Stimulated activated CD4-positive, alpha-beta T cell treated with anti-CD3 and anti-CD28 coated beads, Interleukin-4, amount 100 ng/mL, for 48 hours (primary cell): Measurements from ENCODE around the gene SAMD4B.
"Not testable (repeated sequence)": the region's sequence is repeated elsewhere in the genome, so short reads cannot be mapped to it uniquely, and the experiment has no call there.

ENCODE experiments used
- DNase-seq, 2 donors: peaks; one replicate each; pipeline ENCODE4 v3.0.0-alpha.2; 2020; ENCODE audit warnings: low read depth in 2 of 2

The SAMD4B gene, protein sequence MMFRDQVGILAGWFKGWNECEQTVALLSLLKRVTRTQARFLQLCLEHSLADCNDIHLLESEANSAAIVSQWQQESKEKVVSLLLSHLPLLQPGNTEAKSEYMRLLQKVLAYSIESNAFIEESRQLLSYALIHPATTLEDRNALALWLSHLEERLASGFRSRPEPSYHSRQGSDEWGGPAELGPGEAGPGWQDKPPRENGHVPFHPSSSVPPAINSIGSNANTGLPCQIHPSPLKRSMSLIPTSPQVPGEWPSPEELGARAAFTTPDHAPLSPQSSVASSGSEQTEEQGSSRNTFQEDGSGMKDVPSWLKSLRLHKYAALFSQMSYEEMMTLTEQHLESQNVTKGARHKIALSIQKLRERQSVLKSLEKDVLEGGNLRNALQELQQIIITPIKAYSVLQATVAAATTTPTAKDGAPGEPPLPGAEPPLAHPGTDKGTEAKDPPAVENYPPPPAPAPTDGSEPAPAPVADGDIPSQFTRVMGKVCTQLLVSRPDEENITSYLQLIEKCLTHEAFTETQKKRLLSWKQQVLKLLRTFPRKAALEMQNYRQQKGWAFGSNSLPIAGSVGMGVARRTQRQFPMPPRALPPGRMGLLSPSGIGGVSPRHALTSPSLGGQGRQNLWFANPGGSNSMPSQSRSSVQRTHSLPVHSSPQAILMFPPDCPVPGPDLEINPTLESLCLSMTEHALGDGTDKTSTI

GRCh38 chr19:39341719-39342604, at the start of gene SAMD4B:
Gene SAMD4B, plus strand, starts transcription at chr19:39342421. Its CDS starts 14,473 bp downstream, at chr19:39356894.
- peak; percentile 98 to 99 for DNase-seq

DNA sequence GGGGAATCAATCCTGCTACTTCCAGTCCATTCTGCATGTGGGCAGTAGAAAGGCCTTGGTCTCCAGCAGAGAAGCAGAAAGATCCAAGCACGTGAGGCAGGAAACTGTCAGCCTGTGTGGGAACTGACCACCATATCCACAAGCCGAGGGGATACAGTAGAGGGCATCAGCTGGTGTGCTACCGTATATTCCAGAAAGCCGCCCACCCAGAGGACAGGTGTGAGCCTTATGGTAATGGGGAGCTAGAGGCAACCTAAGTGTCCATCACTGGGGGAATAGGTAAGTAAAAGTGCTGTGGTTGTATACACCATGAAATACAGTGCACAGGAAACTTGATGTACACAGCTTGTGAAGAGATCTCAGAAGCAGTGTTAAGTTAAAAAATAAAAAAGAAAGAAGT, 48.8 kb upstream of the SAMD4B start:
- DNase-seq: no peak

DNA sequence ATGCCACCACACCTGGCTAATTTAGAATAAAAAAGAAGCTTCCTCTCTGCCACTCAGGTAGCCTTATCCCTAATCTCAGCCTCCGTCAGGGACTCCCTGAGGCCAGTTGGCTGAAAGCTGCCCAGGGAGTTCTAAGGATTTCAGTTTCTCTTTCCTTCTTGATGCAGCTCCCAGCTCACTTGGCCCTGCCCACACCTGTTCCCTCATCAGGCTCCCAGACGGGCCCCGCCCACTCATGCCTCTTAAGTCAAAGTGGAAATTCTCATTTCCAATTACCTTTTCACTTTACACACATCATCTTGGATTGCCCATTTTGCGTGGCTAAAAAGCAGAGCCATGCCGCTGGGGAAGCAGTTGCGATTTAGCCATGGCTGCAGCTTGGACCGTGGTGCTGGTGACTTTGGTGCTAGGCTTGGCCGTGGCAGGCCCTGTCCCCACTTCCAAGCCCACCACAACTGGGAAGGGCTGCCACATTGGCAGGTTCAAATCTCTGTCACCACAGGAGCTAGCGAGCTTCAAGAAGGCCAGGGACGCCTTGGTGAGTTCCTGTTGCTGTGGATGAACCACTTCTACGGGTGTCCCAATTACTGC, 46.1 kb upstream of the SAMD4B start, which contains the start of gene IFNL1:
IFNL1 (plus strand) TSS at position 353 of the 591 bp plus-strand sequence; CDS start at position 368, 15 bp downstream.
- DNase-seq: no peak

GRCh38 chr19:39296906-39297305, 45.3 kb upstream of the SAMD4B start:
- no peak for DNase-seq

- peak; percentile 13 to 22 for DNase-seq
These were observed 44.1 kb upstream of the SAMD4B start for GRCh38 chr19:39297931-39298634.

DNA sequence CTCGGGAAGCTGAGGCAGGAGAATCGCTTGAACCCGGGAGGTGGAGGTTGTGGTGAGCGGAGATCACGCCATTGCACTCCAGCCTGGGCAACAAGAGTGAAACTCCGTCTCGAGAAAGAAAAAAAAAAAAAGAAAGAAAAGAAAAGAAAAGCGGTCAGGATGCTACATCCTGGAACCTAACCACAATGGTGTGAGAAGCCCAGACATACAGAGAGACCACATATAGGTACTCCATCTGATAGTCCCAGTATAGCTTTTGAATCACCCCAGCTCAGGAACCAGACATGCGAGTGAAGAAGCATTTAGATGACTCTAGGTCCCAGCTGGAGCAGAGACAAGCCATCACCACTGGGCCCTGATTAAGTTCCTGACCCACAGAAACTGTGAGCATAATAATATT, 42.8 kb upstream of the SAMD4B start:
- no peak for DNase-seq

DNA sequence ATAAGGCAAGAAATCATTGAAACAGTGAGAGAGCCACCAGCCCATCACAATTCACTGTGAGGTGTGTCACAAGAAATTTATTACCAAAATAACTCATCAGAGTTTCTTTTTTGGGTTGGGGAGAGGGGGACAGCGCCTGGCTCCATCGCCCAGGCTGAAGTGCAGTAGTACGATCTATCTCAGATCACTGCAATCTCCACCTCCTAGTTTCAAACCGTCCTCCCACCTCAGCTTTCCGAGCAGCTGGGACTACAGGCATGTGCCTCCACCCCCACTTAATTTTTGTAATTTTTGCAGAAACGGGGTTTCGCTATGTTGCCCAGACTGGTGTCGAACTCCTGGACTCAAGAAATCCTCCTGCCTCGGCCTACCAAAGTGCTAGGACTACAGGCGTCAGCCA, 42.4 kb upstream of the SAMD4B start:
- DNase-seq: no peak

GRCh38 chr19:39301021-39301420, 41.2 kb upstream of the SAMD4B start:
- no peak for DNase-seq

DNA sequence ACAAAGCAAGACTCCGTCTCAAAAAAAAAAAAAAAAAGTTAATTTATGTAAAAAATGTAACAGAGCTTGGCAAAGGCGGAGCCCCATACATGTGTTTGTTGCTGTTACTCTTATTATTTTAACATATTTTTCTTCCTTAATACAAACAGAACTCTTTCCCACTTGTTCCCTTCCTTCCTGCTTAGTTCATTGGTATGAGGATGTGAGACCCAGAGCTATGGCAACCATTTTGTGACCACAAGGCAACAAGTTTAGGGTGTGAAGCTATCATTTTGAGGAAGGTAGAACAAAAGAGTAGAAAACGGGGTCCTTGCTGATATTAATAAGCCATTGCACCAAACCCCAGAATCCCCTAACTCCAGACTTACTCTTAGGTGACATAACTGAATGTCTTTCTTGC, 40.7 kb upstream of the SAMD4B start:
- no peak for DNase-seq

GRCh38 chr19:39303373-39304184, 38.6 kb upstream of the SAMD4B start:
- DNase-seq: no peak

- no peak for DNase-seq
These were observed 38.1 kb upstream of the SAMD4B start for GRCh38 chr19:39304185-39304513.

DNA sequence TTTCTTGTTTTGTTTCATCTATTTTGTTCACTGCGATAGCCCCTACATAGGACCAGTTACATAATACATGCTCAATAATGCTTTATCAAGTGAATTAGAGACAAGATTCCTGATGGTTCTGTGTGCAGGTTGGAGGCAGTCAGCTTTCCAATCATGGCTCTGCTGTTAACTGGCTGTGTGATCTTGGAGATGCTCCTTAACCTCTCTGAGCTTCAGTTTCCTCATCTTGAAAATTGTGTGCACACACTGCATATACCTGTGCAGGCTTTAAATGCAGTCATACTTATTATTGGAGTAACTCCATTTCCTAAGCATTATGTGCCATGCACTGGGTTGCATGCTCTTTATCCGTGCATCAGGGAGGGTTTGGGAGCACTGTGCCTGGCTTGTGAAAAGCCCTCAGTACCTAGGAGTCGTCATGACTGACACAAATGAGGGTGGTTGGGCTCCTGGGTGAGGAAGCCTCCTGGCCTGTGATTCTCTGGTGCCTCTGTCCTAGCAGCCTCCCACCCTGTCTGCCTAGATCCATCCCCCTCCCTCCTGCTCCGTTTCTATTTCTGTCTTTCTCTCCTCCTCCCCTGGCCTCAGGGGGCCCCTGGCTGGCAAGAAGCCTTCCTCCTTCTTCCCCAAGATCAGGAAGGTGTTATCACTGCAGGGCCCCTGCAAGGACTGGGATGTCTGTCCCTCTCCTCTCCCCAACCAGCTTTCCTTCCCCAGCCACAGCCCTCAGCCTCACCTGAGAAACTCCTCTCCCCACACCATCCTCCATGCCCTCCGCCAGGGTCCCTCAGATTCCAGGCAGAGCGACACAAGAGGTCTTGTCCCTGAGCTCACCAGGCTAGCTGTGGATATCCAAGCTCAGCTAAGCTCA, 37.3 kb upstream of the SAMD4B start:
- no peak for DNase-seq

- no peak for DNase-seq
These were observed 36.1 kb upstream of the SAMD4B start for GRCh38 chr19:39306075-39306474.

- no peak for DNase-seq
These were observed 35.0 kb upstream of the SAMD4B start for GRCh38 chr19:39307046-39307821.

- DNase-seq: no peak
These were observed 34.2 kb upstream of the SAMD4B start for GRCh38 chr19:39307822-39308530.

DNA sequence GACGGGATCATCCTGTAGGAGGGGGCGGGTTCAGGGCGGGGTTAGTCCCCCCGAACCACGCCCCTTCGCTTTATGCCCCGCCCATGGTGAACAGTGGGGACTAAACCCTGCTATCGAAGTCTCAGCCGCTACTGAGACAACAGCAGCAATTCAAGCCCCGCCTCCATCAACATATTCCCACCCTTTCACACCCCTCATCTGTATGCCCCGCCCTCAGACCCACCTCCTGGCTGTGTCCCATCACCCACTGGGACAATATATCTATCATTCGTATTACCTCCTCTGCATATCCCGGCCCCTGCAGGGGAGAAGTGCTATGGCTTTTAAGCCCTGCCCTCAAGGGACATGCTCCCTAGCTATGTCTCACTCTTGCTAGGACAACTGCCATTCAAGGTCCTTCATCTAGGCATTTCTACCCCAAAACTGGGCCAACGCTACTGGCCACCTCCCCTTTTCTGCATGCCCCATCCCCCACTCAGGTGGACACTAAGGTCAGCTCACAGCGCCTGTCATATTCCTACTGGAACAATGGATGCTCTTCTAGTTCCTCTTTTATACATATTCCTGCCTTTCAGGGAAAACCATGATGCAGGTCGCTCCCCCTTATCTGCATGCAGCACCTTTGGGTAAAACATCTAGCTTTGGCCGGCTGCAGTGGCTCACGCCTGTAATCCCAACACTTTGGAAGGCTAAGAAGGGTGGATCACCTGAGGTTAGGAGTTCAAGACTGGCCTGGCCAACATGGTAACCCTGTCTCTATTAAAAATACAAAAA, 33.5 kb upstream of the SAMD4B start:
- DNase-seq: no peak

DNA sequence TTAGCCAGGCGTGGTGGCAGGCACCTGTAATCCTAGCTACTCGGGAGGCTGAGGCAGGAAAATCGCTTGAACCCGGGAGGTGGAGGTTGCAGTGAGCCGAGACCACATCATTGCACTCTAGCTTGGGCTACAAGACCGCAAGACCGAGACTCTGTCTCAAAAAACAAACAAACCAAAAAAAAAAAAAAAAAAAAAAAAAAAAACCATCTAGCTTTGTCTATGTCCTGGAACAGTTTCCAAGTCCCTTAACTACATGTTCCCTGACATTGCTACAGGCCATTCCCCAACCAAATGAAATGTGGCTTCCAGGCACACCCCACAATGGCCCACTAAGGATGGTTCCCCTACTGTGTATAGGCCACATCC, 32.9 kb upstream of the SAMD4B start:
- DNase-seq: not testable (repeated sequence)
